SKM-1 (cell line): ENCODE measurements around the gene WDFY2.

Source experiments
- DNase-seq: peaks from one replicate; lab custom pipeline; 2025; ENCODE audit not compliant: unreplicated experiment; lab: John Stamatoyannopoulos, UW

Gene WDFY2

GRCh38 chr13:51786425-51787265 is 202.4 kb downstream of the WDFY2 start:
- DNase-seq, result no peak

GRCh38 chr13:51793570-51794271 is 209.5 kb downstream of the WDFY2 start:
- DNase-seq, result peak; percentile 82

GRCh38 chr13:51794964-51795363 is 210.7 kb downstream of the WDFY2 start:
- no peak for DNase-seq

GRCh38 chr13:51795419-51795818 is 211.2 kb downstream of the WDFY2 start:
- no peak for DNase-seq

DNA sequence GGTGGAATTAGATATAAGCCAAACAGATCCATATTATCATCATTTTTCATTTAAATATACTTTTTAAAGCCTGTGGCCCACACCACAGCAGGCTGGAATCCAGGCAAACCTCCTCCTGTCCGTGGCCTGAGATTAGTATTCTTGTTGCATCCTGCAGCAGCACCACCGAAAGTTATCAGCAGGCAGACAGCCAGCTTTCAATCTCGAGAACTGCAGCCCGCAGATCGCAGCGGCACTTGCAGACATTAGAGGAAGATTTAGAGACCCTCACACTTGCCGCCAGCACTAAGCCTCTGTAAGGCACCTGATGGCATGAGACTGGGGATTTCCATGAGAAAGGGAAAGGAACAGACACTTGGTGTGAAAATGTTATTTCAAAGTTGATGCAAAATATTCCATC is 212.3 kb downstream of the WDFY2 start:
- DNase-seq, result no peak

GRCh38 chr13:51797664-51798488 is 213.6 kb downstream of the WDFY2 start:
- DNase-seq, result no peak

DNA sequence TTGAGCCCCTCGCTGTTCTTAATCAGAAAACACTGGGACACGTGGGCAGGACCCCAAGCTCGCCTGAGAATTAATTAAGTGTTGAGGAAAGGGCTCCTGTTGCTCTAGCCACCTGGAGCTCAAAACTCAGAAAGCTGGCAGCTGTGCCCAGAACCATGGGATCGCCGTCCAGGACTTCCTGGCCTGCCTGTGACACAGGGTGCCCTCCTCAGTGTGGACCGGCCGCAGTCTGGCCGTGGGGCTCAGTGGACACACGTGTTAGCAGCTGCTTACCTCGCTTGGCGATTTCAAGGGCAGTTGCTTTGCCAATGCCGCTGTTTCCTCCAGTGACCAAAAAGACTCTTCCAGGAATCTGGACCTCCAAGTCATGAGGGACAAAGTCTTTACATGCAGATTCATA is 215.0 kb downstream of the WDFY2 start:
- no peak for DNase-seq

DNA sequence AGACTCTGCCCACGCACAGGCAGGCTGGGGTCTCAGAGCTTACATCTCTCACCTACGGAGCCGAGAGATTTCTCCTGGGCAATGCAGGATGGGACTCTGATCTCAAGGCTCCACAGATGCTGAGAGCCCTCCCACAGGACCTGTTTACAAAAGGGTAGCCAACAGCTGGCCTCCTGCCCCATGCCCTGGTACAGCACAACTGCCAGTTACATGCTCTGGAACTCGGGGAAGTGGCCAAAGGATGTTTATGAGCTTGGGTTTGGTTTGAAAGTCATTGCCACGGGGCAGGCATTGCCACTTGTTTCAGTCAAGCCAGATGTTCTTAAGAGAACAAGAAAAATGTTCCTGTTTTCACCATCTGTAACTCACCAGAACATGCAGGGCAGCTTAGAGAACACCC is 216.2 kb downstream of the WDFY2 start:
- DNase-seq, result no peak

DNA sequence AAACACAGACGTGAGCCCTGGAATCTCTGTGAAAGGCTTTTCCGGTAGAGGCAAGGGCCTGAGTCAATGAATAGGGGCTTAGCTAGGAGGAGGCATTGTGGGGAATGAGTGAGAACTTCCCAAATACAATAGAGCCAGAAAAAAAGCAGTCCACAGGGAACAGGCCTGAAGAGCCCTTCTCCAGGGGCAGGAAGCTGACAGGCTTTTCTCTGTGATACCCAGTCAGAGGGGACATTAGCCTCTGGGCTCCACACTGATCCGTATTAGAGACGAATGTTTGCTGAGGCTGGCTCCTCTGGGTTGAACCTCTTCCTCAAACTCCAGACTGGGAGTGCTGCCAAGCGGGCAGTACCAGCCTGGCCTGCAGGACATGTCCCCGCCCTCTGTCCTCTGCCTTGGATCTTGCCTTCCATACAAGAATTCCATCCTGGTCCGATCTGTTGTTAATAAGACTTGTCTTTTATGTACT is 217.4 kb downstream of the WDFY2 start:
- DNase-seq, result no peak

DNA sequence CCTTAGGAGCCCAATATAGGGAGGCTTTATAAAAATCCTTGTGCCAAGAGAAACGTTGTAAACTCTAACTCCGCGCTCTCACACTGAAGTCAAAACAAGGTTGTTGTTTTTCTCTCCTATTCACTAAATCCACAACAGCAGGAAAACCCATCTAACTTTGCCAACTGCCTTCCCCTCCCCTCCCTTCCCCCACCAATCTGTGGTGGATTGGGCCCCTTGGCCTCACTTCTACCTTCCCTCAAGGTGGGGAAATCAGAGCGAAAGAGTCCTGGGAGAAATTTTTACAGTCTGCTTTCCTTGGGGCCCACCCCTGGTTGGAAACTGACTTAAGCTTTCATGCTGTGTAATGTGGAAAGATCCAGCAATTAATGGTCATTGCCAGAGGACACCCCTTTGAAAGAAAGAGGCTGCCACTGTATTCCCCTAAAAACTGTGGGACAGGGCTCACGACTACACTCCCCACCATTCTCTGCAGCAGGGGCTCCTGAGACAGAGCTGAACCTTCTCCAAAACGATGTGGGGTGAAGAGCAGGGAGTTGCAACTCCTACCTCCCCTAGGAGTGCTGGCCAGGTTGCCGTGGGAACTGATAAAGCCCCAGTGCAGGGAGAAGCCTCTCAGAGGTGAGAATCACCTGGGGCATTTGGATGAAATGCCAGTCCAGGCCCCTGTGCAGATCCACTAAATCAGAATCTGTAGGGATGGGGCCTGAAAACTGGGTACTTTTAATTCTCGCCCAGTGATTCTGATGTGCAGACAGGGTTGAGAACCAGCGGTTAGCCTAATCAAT is 218.6 kb downstream of the WDFY2 start:
- DNase-seq, result no peak

GRCh38 chr13:51803422-51804294 is 219.4 kb downstream of the WDFY2 start, which contains the start of gene DHRS12:
Gene DHRS12, minus strand, starts transcription at chr13:51804163. Its CDS starts 4,504 bp downstream, at chr13:51799659.
- DNase-seq, result peak; percentile 43

DNA sequence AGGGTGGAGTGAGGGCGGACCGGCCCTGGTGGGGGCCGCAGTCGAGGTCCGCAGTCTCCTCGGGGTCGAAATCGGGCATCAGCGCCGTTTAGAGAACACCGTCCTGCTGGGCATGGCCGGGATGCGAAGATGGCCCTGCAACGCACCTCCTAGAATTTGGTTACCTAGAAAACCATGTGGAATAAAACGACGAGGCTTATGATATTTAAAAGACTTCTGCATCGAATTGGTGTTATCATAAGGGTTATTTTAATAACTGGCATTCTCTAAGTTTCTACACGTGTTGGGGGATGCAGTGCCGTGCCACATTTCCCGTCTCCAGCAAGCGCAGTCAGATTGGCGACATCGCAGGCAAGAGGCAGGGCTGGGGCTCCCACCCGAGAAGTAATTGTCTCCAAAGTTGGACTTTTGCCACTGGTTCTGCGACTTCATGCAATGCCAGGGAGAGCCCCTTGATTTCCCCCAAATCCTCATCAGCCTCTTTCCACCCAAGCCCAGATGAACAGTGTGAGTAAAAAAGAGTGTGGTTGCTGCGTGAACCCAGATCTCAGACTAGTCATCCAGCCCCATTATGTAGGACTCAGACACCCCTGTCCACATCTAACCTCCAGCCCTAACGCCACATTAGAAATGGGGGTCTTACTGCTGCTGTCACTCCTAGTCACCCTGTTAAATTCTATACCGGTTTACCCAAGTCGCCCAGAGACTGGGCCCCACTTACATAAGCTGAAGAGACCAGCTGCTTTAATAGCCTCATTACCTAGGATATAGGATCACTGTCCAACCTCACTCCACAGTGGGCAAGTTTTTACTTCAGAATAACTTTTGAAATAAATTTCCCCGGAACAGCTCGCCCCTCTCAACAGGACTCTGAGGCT is 220.3 kb downstream of the WDFY2 start:
- no peak for DNase-seq

GRCh38 chr13:51805313-51805712 is 221.1 kb downstream of the WDFY2 start:
- no peak for DNase-seq

GRCh38 chr13:51805925-51806324 is 221.7 kb downstream of the WDFY2 start:
- DNase-seq, result no peak

- DNase-seq, result no peak
These were observed 222.3 kb downstream of the WDFY2 start for GRCh38 chr13:51806566-51806965.

- no peak for DNase-seq
These were observed 222.8 kb downstream of the WDFY2 start for GRCh38 chr13:51807041-51807440.

DNA sequence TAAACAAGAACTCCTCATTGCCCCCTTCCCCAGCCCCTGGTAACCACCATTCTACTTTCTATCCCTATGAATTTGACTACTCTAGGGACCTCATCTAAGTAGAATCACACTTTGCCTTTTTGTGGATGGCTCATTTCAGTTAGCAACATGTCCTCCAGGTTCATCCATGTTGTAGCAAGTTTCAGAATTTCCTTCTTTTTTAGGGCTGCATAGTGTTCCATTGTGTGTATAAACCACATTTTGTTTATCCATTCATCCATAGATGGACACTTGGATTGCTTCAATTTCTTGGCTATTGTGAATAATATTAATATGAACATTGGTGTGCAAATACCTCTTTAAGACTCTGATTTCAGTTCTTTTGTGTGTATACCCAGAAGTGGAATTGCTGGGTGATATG is 224.5 kb downstream of the WDFY2 start:
- DNase-seq, result no peak

GRCh38 chr13:51811046-51811445 is 226.8 kb downstream of the WDFY2 start:
- DNase-seq, result no peak
